ENCODE results near the gene ATG2A. TPM values are rescaled to one million over a fixed set of nuclear protein-coding genes. Genes with fewer than 3 reads are reported as not detected.
"Not testable (repeated sequence)": the region's sequence is repeated elsewhere in the genome, so short reads cannot be mapped to it uniquely, and the experiment has no call there.

ATG2A gene
- total and polyA plus RNA-seq, 9 of the 15 experiments (the other 6 are each of a cell fraction or from before 2014, with no cell fraction given), result 0.25 to 45.9 (median 5.2) TPM

- H4K20me1 ChIP-seq (replicated peaks; ENCODE audit: control insufficient read depth, insufficient read depth, low read length); BruUV-seq (replicated peaks); H3K9ac ChIP-seq (ENCODE audit: insufficient read depth in 1 of 2, low read depth in 2 of 2, low read length in 2 of 2); DNase-seq (ENCODE audit: extremely low read depth in 1 of 4, low spot score in 3 of 4); H3K36me3 ChIP-seq (ENCODE audit: control insufficient read depth, insufficient read depth, low read length); ATAC-seq; H2AFZ ChIP-seq (ENCODE audit: low read depth, low read length); H3K4me2 ChIP-seq (ENCODE audit: insufficient read depth, low read length); H3K27me3 ChIP-seq (ENCODE audit: control insufficient read depth in 2 of 2, insufficient read depth in 2 of 2, low read length in 2 of 2); H3K9me3 ChIP-seq (replicated peaks; ENCODE audit: control insufficient read depth, insufficient read depth, low read depth, low read length); H3K4me3 ChIP-seq; H3K27ac ChIP-seq (ENCODE audit: extremely low read depth, low read depth, low read length); FAIRE-seq; H3K9me1 ChIP-seq (ENCODE audit: control insufficient read depth, insufficient read depth, low read length): not testable (repeated sequence)
- Histone ChIP-seq H3K4me1 (replicated peaks in 1 of 2; ENCODE audit: control insufficient read depth in 2 of 2, insufficient read depth in 2 of 2, low read length in 2 of 2) (peaks cover 46 to 77% of the 10 kb centered on the region in 2 experiments), H3K79me2 (ENCODE audit: control insufficient read depth, insufficient read depth, low read length) (peaks cover 23% of the 10 kb centered on the region; the same call in 2 of the 3 replicates)
- peak; percentile 36; the same call in 1 of the 2 replicates for TF ChIP-seq BCOR (IDR thresholded peaks at IDR 0.05)
- peak in 1 of 2 experiments; percentile 12; a peak in 1 of 4 replicates for TF ChIP-seq KDM1A (IDR thresholded peaks at IDR 0.05)
- 0 out of 2 replicates have a peak, but pooled peaks have one; percentile 4 for TF ChIP-seq CEBPB (tag; IDR thresholded peaks at IDR 0.05)
- POLR2A ChIA-PET, result interaction anchor here (0.6 to 4.4 kb wide), 8 partner anchors 10 to 272 kb away, joined by 3 to 26 read pairs (median 4); partner anchors contain the start of genes EHD1 and ZNHIT2
- intact Hi-C loops (cut with micrococcal nuclease), result loop anchor here (5.0 to 10.0 kb wide), 2 partner anchors 267 to 409 kb away; partner anchors contain the start of gene TM7SF2
- CTCF ChIA-PET (ENCODE audit: low intra/inter-chr PET ratio), result interaction anchor here (1.1 to 3.7 kb wide), 2 partner anchors 48 to 169 kb away, joined by 6 to 39 read pairs; partner anchors contain the start of gene ARL2
- in situ Hi-C loops (cut with MboI), result loop anchor here (5.0 kb wide), 2 partner anchors 47 to 152 kb away; partner anchors contain the start of gene BATF2
- WGBS (ENCODE audit: insufficient coverage, low coverage, missing lambda C conversion rate), result 89% methylated on average over 7 of the region's 8 CpGs
These were observed 71.3 kb downstream of the ATG2A start for GRCh38 chr11:64845776-64846129.

- FAIRE-seq, result peak; percentile 81
- in situ Hi-C loops (cut with MboI) (loop anchor here (5.0 kb wide), 2 partner anchors 47 to 152 kb away; partner anchors contain the start of gene BATF2), intact Hi-C loops (cut with micrococcal nuclease) (loop anchor here (5.0 to 10.0 kb wide), 2 partner anchors 267 to 410 kb away; partner anchors contain the start of gene TM7SF2)
- H3K9me3 ChIP-seq (replicated peaks; ENCODE audit: control insufficient read depth, insufficient read depth, low read depth, low read length), result no peaks in the 10 kb centered on the region
- H4K20me1 ChIP-seq (replicated peaks; ENCODE audit: control insufficient read depth, insufficient read depth, low read length), result no peaks in the 10 kb centered on the region
- H3K9me1 ChIP-seq (ENCODE audit: control insufficient read depth, insufficient read depth, low read length), result no peaks in the 10 kb centered on the region
- peaks cover 45 to 75% of the 10 kb centered on the region in 2 experiments for H3K4me1 ChIP-seq (replicated peaks in 1 of 2; ENCODE audit: control insufficient read depth in 2 of 2, insufficient read depth in 2 of 2, low read length in 2 of 2)
- CTCF ChIA-PET (ENCODE audit: low intra/inter-chr PET ratio), result interaction anchor here (1.2 to 1.3 kb wide), 2 partner anchors 58 to 168 kb away, joined by 6 to 9 read pairs; partner anchors contain the start of gene ARL2
- DNase-seq (ENCODE audit: extremely low read depth in 1 of 4, low spot score in 3 of 4), result peak in 2 of 4 experiments; percentile 49
- peaks cover 23% of the 10 kb centered on the region; the same call in 2 of the 3 replicates for H3K79me2 ChIP-seq (ENCODE audit: control insufficient read depth, insufficient read depth, low read length)
- TSS peak; percentile 62 for BruUV-seq (replicated peaks)
- POLR2A ChIA-PET, result interaction anchor here (0.6 to 4.4 kb wide), 7 partner anchors 10 to 272 kb away, joined by 3 to 26 read pairs (median 4); partner anchors contain the start of genes EHD1 and ZNHIT2
- H3K4me3 ChIP-seq, result peak overlapping the region; percentile 56
- peak overlapping the region; percentile 99 for H3K4me2 ChIP-seq (ENCODE audit: insufficient read depth, low read length)
- H3K36me3 ChIP-seq (ENCODE audit: control insufficient read depth, insufficient read depth, low read length), result no peaks in the 10 kb centered on the region
- peak overlapping the region; percentile 91 for H2AFZ ChIP-seq (ENCODE audit: low read depth, low read length)
- WGBS (ENCODE audit: insufficient coverage, low coverage, missing lambda C conversion rate), result 9% methylated on average over 7 of the region's 9 CpGs
- peak; percentile 1; the same call in 1 of the 3 replicates for ATAC-seq
- H3K27me3 ChIP-seq (ENCODE audit: control insufficient read depth in 2 of 2, insufficient read depth in 2 of 2, low read length in 2 of 2), result no peaks in the 10 kb centered on the region; a peak in 1 of 5 replicates
- H3K27ac ChIP-seq (ENCODE audit: extremely low read depth, low read depth, low read length), result peak overlapping the region; percentile 86
- peak overlapping the region; percentile 70 to 92; a peak in 3 of 4 replicates for H3K9ac ChIP-seq (ENCODE audit: insufficient read depth in 1 of 2, low read depth in 2 of 2, low read length in 2 of 2)
- TF ChIP-seq CBX3 (IDR thresholded peaks at IDR 0.05; ENCODE audit: borderline replicate concordance in 1 of 2, low read length in 2 of 2) (peak in 1 of 2 experiments; percentile 86; a peak in 2 of 3 replicates), SMARCC2 (IDR thresholded peaks at IDR 0.05; ENCODE audit: low read depth) (no peak), MLX (CRISPR knock-in tag; conservative IDR thresholded peaks at IDR 0.05) (no peak), ZNF24 (IDR thresholded peaks at IDR 0.05) (0 out of 2 replicates have a peak, but pooled peaks have one; percentile 7), TEAD2 (tag; IDR thresholded peaks at IDR 0.05) (no peak), ZNF282 (CRISPR knock-in tag; IDR thresholded peaks at IDR 0.05) (no peak), GTF2A2 (tag; IDR thresholded peaks at IDR 0.05) (no peak), ZNF224 (CRISPR knock-in tag; IDR thresholded peaks at IDR 0.05) (no peak), TEAD1 (CRISPR knock-in tag; IDR thresholded peaks at IDR 0.05) (no peak)
These were observed 71.8 kb downstream of the ATG2A start for GRCh38 chr11:64845129-64845775.

All from K562 (cell line).